Inferior parietal cortex (tissue), 1 donor: Measurements from ENCODE around the gene CSNK1E.
"Not testable (repeated sequence)": the region's sequence is repeated elsewhere in the genome, so short reads cannot be mapped to it uniquely, and the experiment has no call there.

ENCODE experiments used
- DNase-seq: peaks from one replicate; pipeline ENCODE4 v3.0.0-alpha.2; 2016; ENCODE audit errors: extremely low spot score

CSNK1E gene

GRCh38 chr22:38317122-38317994 lies at the start of gene CSNK1E:
Gene CSNK1E (minus strand): TSS chr22:38317433. CDS start chr22:38314157, 3,276 bp downstream.
- DNase-seq, result peak; percentile 72

- DNase-seq, result not testable (repeated sequence)
Observed at GRCh38 chr22:38365829-38366228, 48.6 kb upstream of the CSNK1E start.

- not testable (repeated sequence) for DNase-seq
Observed at GRCh38 chr22:38365174-38365573, 47.9 kb upstream of the CSNK1E start.

GRCh38 chr22:38360560-38360959 lies 43.3 kb upstream of the CSNK1E start:
- not testable (repeated sequence) for DNase-seq

DNA sequence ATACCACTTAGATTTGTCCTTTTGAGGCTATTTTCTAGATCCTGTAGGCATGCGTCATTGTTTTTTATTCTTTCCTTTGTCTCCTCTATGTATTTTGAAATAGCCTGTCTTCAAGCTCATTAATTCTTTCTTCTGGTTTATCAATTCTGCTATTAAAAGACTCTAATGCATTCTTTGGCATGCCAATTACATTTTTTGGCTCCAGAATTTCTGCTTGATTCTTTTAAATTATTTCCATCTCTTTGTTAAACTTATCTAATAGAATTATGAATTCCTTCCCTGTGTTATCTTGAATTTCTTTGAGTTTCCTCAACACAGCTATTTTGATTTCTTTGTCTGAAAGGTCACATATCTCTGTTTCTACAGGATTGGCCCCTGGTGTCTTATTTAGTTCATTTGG lies 42.6 kb upstream of the CSNK1E start:
- DNase-seq, result not testable (repeated sequence)

DNA sequence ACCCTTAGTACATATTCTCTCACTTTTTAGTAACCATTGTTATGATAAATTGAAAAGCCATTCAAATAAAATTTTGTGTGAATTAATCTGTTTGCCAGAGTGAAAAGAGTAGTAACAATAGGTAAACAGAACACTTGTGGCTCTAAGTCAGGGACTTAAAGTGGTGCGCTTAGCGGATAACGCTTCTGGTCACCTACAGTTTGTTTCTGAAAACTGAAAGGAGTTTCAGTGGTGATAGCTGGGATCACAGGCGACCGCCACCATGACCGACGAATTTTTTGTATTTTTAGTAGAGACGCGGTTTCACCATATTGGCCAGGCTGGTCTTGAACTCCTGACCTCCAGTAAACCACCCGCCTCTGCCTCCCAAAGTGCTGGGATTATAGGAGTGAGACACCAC lies 40.7 kb upstream of the CSNK1E start:
- DNase-seq, result not testable (repeated sequence)

DNA sequence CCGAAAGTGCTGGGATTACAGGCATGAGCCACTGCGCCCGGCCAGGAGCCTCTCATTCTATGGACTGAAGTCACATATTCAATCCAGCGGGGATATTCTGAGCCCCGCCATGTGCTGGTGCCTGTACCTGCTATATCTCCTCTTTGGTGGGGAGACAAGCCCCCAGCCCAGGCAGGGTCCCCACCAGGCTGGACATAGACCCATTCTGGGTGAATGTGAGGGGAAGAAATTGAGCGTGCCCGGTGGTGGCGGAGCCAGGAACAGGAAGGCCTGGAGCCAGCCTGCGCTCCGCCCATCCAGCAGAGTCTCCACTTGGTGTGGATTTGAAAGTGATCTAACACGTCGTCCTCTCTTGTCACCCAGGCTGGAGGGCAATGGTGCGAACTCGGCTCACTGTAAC lies 38.0 kb upstream of the CSNK1E start:
- no peak for DNase-seq

GRCh38 chr22:38353701-38354100 lies 36.5 kb upstream of the CSNK1E start:
- no peak for DNase-seq

GRCh38 chr22:38353142-38353629 lies 36.0 kb upstream of the CSNK1E start:
- peak; percentile 72 for DNase-seq

DNA sequence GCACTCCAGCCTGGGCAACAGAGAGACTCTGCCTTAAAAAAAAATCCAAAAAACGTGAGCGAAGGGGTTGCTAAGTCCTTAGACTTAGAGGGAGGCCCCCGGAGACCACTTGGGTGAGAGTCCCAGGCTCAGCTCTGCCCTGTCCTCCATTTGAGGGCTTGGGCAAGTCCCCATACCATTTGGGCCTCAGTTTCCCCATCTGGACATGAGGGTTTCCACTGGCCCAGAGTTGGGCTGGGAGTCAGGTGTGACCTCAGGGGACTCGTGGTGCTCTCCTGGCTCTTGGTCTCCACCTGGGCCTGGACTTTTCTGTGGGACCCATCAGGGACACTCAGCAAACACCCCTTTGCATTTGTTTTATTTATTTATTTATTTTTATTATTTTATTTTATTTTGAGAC lies 35.2 kb upstream of the CSNK1E start:
- DNase-seq, result no peak

DNA sequence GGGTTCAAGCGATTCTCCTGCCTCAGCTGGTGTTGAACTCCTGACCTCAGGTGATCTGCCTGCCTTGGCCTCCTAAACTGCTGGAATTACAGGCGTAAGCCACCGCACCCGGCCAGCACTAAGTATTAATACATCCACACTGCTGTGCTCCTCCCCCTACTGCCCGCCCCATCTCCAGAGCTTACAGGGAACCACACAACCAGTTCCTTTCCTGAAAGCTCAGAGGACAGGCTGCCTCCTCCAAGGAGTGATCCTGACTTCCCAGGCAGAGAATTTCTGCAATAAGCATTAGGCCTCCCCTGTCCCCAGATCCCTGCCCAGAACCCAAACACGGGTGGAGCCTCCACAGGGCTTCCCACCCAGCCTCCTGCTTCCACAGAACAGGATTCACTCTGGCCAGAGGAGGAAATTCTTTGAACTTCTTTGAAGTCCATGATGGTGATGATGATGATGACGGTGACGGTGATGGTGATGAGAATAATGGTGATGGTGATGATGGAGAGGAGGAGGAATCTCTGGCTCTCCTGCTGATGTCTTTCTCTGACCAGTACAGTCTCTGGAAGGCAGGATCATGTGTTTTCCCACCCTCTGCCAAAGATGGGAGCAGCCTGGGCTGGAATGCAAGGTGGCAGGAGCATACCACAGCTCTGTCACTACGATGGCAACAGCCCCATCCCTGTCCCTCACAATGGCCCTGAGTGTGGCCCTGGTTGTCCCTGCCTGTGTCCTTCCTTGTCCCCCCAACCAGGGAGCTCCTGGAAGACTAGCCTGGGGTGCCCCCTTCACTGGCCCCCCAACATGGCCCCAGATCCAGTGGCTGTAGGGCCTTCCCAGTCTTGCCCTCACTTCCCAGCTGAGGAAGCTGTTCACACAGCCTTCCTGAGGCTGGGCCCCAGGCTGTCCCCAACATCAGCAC lies 33.5 kb upstream of the CSNK1E start:
- no peak for DNase-seq

GRCh38 chr22:38348751-38349496 lies 31.7 kb upstream of the CSNK1E start:
- DNase-seq, result no peak

DNA sequence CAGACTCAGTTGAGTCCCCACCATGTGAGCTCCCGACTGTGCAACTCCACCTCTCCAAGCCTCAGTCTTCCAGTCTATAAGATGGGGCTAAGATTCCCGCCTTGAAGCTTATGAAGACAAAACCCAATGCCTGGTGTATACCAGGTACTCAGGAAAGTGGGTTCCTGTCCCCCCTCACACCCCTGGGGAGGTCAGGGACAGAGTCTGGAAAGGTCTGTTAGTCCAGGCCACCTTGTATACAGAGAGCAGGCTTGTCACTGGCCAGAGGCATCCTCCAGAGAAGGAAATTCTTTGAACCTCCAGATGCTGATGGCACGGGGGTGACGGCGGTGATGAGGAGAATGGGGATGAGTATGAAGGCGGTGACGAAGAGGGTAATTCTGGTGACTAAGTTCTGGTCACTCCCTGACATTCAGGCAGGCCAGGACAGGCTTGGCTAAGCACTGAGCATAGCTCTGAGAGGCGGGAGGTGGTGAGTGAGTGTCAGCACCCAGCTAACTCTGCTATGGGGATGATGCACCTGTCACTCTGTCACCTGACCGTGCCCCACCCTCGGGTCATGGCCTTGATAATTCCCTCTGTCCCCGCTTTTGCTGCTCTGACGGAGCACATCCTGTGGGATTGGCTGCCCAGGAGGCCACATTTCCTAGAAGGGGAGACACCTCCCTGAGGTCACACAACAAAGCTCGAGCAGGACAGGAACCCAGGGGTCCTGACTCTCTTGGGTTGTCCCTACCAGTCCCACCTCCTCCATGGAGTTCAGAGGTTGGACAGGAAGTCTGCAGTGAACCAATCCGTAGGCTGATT lies 30.9 kb upstream of the CSNK1E start:
- no peak for DNase-seq

DNA sequence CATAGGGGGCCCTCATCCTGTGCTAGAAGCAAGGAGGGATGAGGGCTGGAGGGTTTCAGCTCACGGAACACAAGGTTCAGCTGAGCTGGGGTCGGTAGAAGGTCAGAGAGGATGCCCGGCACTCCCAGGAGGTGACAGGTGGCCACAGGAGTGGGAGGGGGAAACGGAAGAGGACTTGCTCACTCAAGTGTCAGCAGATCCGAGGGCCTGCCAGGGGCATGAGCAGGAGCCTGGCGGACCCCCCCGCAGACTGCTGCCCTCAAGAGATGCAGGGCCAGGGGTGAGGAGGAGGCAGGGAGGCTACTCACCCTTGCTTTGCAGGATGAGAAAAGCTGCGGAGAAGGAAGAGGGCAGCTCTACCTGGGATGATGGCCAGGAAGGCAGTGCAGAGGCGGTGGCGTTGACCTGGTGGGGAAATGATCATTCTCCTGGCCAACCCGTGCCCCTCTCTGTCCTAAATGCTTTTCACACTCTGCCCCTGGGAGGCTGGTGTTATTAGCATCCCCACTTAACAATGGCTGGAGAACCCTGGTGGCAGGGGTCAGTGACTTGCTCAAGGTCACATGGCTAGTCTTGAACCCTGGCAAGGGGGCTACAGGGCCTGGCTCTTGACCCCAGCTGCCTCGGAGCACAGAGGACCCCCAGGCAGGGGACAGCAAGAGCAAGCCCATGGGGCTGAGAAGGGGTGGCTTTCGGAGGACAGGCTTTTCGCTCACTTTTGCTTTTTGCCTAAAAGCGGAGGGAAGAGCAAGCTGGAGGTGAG lies 30.1 kb upstream of the CSNK1E start:
- DNase-seq, result no peak

DNA sequence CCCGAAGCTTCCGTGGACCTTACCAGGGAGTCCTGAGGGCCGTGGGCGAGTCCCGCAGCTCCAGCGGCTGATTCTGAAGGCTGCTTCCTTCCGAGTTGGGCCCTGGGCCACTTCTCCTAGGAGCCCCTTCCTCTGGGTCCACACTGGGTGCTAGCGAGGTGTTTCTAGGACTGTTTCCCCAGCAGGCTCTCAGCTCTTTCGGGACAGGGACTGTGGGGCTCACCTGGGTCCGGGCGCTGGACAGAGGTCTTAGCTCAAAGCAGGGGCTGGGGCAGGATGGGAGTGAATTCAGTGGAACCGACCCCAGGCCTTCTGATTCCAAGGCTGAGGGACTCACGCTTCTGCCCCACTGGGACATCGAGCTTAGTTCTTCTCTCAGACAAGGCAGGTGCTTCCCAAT lies 29.3 kb upstream of the CSNK1E start:
- DNase-seq, result no peak

GRCh38 chr22:38345782-38346181 lies 28.5 kb upstream of the CSNK1E start:
- DNase-seq, result no peak

DNA sequence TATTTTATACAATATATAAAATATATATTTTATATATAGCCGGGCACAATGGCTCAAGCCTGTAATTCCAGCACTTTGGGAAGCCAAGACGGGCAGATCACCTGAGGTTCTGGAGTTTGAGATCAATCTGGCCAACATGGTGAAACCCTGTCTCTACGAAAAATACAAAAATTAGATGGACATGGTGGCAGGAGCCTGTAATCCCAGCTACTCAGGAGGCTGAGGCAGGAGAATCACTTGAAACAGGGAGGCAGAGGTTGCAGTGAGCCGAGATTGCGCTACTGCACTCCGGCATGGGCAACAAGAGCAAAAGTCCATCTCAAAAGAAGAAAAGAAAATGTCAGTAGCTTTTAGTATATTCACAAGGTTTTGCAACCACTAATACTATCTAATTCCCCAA lies 22.7 kb upstream of the CSNK1E start:
- DNase-seq, result not testable (repeated sequence)

DNA sequence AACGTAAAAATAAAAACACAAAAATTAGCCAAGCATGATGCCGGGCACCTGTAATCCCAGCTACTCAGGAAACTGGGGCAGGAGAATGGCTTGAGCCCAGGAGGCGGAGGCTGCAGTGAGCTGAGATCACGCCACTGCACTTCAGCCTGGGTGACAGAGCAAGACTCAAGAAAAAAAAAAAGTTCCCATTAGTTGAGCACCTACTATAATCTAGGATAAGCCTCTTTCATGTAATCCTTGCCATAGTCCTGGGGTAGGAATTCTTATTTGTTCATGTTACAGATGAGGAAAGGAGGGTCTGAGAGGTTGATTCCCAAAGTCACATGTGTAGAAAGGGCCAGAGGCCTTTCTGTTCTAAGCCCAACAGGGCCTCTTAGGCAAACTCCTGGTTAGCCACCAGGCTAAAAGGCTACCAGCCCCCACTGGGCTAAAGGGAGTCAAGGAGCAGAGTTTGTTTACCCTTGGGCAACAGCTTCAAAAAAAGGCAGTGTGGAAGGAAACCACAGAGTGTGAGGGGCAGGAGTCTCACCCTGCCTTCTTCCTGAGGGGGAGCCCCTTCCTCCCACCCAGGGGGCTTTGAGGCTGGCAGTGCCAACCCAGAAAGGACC lies 21.6 kb upstream of the CSNK1E start:
- no peak for DNase-seq

DNA sequence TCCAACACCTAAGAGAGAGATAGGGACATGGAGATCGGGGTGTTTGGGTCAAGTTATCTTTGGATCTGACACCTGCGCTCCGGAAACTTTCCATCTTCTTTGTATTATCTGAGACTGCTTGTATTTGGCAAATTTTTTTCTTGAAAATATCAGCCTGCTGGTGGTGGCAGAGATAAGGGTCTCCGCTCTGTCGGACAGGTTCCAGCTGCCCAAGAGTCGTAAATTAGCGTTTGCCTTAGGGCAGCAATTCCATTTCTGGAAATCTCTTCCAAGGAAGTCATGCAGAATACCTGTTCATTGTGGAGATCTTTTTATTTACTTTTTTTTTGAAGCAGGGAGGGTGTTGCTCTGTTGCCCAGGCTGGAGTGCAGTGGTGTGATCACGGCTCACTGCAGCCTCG lies 19.5 kb upstream of the CSNK1E start:
- DNase-seq, result no peak

DNA sequence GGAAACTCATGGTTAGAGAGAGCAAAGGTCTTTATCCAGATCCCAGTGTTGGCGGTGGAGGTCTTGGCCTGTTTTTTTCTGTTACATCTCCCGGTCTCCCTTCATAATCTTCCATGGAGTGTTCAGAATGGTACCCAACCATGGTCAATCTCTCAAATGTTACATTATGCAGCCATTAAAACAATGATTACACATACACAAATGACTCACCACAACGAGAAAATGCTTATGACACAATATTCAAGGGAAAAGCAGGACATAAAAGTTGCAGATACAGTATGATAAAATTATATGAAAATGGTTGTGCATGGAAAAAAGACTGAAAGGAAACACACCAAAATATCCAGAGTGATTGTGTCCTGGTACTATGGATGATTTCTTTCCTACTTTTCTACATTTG lies 17.8 kb upstream of the CSNK1E start:
- no peak for DNase-seq
